ENCODE results near the gene EYS.
A peak's percentile ranks its signal among the peaks of the same experiment; 100 is the strongest.

DNA sequence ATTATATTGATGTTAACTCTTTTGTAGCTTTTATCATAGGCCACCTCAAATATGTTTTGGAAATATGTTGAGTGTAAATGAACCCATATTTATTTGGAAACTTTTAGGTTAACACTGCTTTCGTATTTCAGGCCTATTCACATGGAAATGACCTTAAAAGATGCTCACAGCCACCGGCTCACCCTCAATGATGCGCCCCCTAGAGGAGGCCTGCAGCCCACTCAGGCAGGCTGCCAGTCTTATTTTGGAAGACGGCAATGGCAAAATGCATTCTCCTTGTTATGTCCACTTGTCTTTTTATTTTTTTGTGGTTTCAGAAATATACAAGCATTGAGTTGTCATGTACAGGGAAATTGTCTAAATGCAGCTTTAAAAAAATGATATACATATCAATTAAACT, 1201.7 kb downstream of the EYS start:
- TF ChIP-seq POLR2A (IDR thresholded peaks at IDR 0.05; ENCODE audit: low read depth) (no peak), POLR2AphosphoS5 (IDR thresholded peaks at IDR 0.05) (no peak), EP300 (IDR thresholded peaks at IDR 0.05) (no peak)
- TF ChIP-seq, protein P1, sequence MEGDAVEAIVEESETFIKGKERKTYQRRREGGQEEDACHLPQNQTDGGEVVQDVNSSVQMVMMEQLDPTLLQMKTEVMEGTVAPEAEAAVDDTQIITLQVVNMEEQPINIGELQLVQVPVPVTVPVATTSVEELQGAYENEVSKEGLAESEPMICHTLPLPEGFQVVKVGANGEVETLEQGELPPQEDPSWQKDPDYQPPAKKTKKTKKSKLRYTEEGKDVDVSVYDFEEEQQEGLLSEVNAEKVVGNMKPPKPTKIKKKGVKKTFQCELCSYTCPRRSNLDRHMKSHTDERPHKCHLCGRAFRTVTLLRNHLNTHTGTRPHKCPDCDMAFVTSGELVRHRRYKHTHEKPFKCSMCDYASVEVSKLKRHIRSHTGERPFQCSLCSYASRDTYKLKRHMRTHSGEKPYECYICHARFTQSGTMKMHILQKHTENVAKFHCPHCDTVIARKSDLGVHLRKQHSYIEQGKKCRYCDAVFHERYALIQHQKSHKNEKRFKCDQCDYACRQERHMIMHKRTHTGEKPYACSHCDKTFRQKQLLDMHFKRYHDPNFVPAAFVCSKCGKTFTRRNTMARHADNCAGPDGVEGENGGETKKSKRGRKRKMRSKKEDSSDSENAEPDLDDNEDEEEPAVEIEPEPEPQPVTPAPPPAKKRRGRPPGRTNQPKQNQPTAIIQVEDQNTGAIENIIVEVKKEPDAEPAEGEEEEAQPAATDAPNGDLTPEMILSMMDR (IDR thresholded peaks at IDR 0.05), result peak in 1 of 3 experiments; percentile 18
